ENCODE data around the gene NUDT4B.
"Not testable (repeated sequence)": the region's sequence is repeated elsewhere in the genome, so short reads cannot be mapped to it uniquely, and the experiment has no call there.

DNA sequence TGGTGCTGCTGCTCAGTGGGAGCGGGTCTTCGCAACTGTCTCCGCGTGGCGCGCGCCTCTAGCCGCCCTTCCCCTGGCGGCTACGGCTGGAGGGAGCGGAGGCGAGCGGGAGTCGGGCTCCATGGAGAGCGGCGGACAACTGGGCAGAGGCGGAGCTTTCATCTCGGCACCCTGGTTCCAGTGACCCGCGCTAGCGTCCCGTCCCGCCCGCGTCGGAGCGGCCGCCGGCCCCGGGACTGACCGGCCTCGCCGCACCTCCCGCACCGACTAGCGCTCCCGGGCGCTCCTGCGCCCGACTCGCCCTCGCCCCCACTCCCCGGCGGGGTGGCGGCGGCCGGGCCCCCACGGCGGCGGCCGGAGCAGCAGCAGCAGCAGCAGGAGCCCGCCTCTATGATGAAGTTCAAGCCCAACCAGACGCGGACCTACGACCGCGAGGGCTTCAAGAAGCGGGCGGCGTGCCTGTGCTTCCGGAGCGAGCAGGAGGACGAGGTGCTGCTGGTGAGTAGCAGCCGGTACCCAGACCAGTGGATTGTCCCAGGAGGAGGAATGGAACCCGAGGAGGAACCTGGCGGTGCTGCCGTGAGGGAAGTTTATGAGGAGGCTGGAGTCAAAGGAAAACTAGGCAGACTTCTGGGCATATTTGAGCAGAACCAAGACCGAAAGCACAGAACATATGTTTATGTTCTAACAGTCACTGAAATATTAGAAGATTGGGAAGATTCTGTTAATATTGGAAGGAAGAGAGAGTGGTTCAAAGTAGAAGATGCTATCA lies at the start of gene NUDT4B:
- TF ChIP-seq POLR2AphosphoS5 (IDR thresholded peaks at IDR 0.05); POLR2A (IDR thresholded peaks at IDR 0.05; ENCODE audit: low read depth); EP300 (IDR thresholded peaks at IDR 0.05): not testable (repeated sequence)
- TF ChIP-seq, protein P1, sequence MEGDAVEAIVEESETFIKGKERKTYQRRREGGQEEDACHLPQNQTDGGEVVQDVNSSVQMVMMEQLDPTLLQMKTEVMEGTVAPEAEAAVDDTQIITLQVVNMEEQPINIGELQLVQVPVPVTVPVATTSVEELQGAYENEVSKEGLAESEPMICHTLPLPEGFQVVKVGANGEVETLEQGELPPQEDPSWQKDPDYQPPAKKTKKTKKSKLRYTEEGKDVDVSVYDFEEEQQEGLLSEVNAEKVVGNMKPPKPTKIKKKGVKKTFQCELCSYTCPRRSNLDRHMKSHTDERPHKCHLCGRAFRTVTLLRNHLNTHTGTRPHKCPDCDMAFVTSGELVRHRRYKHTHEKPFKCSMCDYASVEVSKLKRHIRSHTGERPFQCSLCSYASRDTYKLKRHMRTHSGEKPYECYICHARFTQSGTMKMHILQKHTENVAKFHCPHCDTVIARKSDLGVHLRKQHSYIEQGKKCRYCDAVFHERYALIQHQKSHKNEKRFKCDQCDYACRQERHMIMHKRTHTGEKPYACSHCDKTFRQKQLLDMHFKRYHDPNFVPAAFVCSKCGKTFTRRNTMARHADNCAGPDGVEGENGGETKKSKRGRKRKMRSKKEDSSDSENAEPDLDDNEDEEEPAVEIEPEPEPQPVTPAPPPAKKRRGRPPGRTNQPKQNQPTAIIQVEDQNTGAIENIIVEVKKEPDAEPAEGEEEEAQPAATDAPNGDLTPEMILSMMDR (IDR thresholded peaks at IDR 0.05): not testable (repeated sequence)
